Bronchial epithelial cell (primary cell): ENCODE data around the gene PRXL2B. TPM values are rescaled to one million over a fixed set of nuclear protein-coding genes. Genes with fewer than 3 reads are reported as not detected.
"Not testable (repeated sequence)": the region's sequence is repeated elsewhere in the genome, so short reads cannot be mapped to it uniquely, and the experiment has no call there.

Experiments
- DNase-seq: peaks from one replicate; pipeline ENCODE4 v3.0.0-alpha.2; 2010; ENCODE audit warnings: low read depth
- FAIRE-seq: peaks from 2 replicates; lab custom pipeline; 2011; peaks lifted over from hg19 to GRCh38; lab: Jason Lieb, UNC
- H3K27me3 ChIP-seq: 2 replicates; pipeline ENCODE4 v1.5.1; 2011; ENCODE audit warnings: low read length; ENCODE audit not compliant: control insufficient read depth, insufficient read depth
- H3K36me3 ChIP-seq: 2 replicates; pipeline ENCODE4 v1.5.1; 2011; ENCODE audit warnings: low read length; ENCODE audit not compliant: control insufficient read depth, insufficient read depth
- H3K4me3 ChIP-seq: 2 replicates; pipeline ENCODE4 v1.5.1; 2011; ENCODE audit warnings: mild to moderate bottlenecking, low read depth, low read length, control low read depth
- total RNA-seq: library from RNA; depleted of rRNA; stranded (reverse); fragments of >200 nt; gene quantifications from 2 replicates; pipeline ENCODE4 v1.2.1, GENCODE V29; 2014
- TF ChIP-seq, protein P1 (sequence below): IDR thresholded peaks from 2 replicates; pipeline ENCODE4 v1.5.1; 2011; ENCODE audit warnings: mild to moderate bottlenecking, moderate library complexity, low read length, control low read depth, inconsistent platforms; ENCODE audit not compliant: insufficient read depth, severe bottlenecking

The PRXL2B gene
- total RNA-seq, 1 donor from 2014 or later, result 6.8 TPM

DNA sequence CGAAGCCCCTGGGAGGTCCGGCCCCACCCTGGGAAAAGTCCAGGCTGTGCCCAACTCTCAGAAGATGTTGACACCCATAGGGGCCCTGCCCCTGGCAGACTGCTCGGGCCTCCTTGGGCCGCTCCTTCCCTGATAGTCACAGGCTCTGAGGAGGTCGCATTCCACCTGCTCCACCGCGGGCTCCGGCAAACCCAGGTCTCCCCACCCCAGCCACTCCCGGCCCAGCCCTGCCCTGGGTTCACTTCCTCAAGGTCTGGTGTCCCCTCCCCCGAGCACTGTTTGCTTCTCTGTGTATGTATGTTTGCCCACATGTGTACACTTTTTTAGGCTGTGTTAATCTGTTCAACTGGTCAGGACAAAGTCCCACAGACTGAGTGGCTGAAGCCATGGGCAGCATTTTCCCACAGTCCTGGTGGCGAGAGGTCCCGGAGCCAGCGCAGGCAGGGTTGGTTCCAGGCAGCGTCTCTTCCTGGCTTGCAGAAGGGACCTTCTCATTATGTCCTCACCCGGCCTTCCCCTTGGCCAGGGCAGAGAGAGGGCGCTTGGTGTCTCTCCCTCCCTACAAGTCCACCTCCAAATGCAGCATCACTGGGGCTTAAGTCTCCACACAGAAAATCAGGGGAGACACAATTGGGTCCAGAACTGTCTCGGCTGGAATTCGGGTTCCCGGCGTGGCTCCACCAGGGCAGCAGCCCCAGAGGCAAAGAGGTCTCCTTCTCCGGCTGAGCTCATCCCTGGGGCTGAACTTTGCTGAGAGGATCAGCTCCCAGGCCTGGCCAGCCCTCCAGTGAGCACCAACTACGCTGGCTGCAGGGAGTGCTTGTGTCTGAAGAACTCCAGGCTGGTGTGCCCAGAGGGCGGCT lies 10.5 kb upstream of the PRXL2B start:
- DNase-seq, result no peak
- TF ChIP-seq, protein P1, sequence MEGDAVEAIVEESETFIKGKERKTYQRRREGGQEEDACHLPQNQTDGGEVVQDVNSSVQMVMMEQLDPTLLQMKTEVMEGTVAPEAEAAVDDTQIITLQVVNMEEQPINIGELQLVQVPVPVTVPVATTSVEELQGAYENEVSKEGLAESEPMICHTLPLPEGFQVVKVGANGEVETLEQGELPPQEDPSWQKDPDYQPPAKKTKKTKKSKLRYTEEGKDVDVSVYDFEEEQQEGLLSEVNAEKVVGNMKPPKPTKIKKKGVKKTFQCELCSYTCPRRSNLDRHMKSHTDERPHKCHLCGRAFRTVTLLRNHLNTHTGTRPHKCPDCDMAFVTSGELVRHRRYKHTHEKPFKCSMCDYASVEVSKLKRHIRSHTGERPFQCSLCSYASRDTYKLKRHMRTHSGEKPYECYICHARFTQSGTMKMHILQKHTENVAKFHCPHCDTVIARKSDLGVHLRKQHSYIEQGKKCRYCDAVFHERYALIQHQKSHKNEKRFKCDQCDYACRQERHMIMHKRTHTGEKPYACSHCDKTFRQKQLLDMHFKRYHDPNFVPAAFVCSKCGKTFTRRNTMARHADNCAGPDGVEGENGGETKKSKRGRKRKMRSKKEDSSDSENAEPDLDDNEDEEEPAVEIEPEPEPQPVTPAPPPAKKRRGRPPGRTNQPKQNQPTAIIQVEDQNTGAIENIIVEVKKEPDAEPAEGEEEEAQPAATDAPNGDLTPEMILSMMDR, result no peak
- Histone ChIP-seq H3K4me3 (no peak overlapping the region), H3K36me3 (no peaks in the 10 kb centered on the region), H3K27me3 (peaks cover 1% of the 10 kb centered on the region)
- no peak for FAIRE-seq

DNA sequence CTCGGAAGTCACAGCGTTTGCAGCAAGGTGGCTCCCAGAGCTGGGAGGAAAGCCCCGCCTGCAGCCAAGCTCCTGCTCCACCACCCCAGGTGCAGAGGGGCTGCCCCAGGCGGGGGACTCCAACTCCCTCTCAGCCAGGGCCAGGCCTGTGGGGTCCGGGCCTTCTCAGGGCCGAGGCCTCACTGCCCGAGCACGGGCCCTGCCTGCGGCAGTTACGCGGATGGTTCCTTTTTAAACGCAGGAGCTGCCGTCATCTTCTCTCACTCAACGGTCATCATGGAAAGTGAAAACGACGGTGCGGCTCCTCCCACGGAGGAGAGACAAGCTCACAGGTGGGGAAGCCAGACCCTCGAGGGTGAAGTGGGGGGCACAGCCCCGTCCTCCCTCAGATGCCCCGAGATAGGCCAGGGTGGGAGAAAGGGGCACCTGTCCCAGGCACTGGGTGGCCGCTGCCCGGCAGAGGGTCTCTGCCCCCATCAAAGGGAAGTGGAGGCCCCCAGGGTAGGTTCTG lies 9.0 kb upstream of the PRXL2B start:
- H3K4me3 ChIP-seq, H3K36me3 ChIP-seq, FAIRE-seq, DNase-seq, H3K27me3 ChIP-seq: not testable (repeated sequence)

DNA sequence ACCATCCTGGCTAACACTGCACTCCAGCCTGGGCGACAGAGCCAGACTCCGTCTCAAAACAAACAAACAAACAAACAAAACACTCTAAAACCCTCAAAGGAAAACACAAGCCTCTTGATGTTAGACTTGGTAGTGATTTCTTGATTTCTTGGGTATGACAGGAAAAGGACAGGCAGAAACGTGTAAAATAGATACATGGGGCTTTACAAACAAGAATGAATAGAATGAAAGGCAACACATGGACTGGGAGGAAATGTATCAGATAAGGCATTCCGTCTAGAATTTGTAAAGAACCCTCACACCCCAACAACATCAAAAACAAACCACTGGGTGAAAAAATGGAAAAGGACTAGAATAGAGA lies 7.8 kb upstream of the PRXL2B start:
- no peaks in the 10 kb centered on the region for H3K36me3 ChIP-seq
- H3K4me3 ChIP-seq, result no peak overlapping the region
- no peak for DNase-seq
- TF ChIP-seq, protein P1, result no peak
- FAIRE-seq, result no peak
- peaks cover 1% of the 10 kb centered on the region for H3K27me3 ChIP-seq

GRCh38 chr1:2580691-2581090 lies 5.9 kb upstream of the PRXL2B start:
- H3K36me3 ChIP-seq, result no peaks in the 10 kb centered on the region
- no peak overlapping the region for H3K4me3 ChIP-seq
- FAIRE-seq, result no peak
- H3K27me3 ChIP-seq, result peaks cover 1% of the 10 kb centered on the region
- TF ChIP-seq, protein P1, result no peak
- no peak for DNase-seq

GRCh38 chr1:2582391-2582790 lies 4.2 kb upstream of the PRXL2B start:
- no peaks in the 10 kb centered on the region for H3K36me3 ChIP-seq
- H3K4me3 ChIP-seq, result no peak overlapping the region
- TF ChIP-seq, protein P1, result no peak
- no peak for FAIRE-seq
- no peaks in the 10 kb centered on the region for H3K27me3 ChIP-seq
- no peak for DNase-seq

DNA sequence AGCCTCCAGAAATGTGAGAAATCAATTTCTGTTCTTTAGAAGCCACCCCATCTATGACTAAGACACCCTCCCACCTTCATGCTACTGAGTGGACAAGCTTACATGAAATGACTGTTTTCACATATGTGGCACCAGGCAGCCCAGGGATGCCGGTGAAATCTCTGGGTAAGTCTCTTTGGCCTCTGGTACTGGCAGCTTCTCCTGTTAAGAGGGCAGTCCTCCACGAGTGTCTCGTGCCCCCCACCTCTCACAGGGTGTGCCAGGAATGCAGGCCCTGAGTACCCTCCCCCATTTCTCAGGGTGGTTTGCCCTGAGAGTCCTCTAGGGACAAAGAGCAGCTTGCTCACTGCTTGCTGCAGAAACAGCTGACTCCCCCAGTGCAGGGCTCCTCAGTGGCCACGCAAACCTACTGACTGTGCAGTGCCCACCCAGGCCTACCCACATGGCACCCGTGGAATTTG lies 3.2 kb upstream of the PRXL2B start:
- FAIRE-seq (no peak), DNase-seq (no peak)
- TF ChIP-seq, protein P1, result no peak
- no peaks in the 10 kb centered on the region for H3K27me3 ChIP-seq
- no peaks in the 10 kb centered on the region for H3K36me3 ChIP-seq
- H3K4me3 ChIP-seq, result no peak overlapping the region
